Thyroid gland (tissue), 4 donors: ENCODE results near the gene THOC7.

Source experiments
- POLR2A ChIP-seq, 2 donors: fragments of 450-650 bp; IDR thresholded peaks; one replicate each; pipeline ENCODE4 v1.6.1; 2017; ENCODE audit warnings: antibody characterized with exemption in 2 of 2, mild to moderate bottlenecking in 2 of 2, moderate library complexity in 1 of 2
- TF ChIP-seq, protein P1 (sequence below), 6 experiments: fragments of 200-600 bp in 3 of 6; fragments of 450-650 bp in 3 of 6; sonication (generic) in 3 of 6; IDR thresholded peaks; one replicate each; pipeline ENCODE4 v1.5.1; 2016 to 2019; ENCODE audit warnings: antibody characterized with exemption in 6 of 6, mild to moderate bottlenecking in 2 of 6, inconsistent platforms in 1 of 6, moderate library complexity in 1 of 6

- TF ChIP-seq, protein P1, sequence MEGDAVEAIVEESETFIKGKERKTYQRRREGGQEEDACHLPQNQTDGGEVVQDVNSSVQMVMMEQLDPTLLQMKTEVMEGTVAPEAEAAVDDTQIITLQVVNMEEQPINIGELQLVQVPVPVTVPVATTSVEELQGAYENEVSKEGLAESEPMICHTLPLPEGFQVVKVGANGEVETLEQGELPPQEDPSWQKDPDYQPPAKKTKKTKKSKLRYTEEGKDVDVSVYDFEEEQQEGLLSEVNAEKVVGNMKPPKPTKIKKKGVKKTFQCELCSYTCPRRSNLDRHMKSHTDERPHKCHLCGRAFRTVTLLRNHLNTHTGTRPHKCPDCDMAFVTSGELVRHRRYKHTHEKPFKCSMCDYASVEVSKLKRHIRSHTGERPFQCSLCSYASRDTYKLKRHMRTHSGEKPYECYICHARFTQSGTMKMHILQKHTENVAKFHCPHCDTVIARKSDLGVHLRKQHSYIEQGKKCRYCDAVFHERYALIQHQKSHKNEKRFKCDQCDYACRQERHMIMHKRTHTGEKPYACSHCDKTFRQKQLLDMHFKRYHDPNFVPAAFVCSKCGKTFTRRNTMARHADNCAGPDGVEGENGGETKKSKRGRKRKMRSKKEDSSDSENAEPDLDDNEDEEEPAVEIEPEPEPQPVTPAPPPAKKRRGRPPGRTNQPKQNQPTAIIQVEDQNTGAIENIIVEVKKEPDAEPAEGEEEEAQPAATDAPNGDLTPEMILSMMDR (IDR thresholded peaks at IDR 0.05), result no peak
- TF ChIP-seq POLR2A (IDR thresholded peaks at IDR 0.05), result no peak
Measured at GRCh38 chr3:63798544-63798943, 65.1 kb downstream of the THOC7 start.
